Activated T-helper 9 cell treated with anti-CD3 and anti-CD28 coated beads, Interleukin-2, amount 50 U/mL, for 16 hours (primary cell): ENCODE data around the gene HBG1.

Experiments used
- DNase-seq: peaks from one replicate; pipeline ENCODE4 v3.0.0-alpha.2; 2020; ENCODE audit warnings: low read depth

The HBG1 gene

DNA sequence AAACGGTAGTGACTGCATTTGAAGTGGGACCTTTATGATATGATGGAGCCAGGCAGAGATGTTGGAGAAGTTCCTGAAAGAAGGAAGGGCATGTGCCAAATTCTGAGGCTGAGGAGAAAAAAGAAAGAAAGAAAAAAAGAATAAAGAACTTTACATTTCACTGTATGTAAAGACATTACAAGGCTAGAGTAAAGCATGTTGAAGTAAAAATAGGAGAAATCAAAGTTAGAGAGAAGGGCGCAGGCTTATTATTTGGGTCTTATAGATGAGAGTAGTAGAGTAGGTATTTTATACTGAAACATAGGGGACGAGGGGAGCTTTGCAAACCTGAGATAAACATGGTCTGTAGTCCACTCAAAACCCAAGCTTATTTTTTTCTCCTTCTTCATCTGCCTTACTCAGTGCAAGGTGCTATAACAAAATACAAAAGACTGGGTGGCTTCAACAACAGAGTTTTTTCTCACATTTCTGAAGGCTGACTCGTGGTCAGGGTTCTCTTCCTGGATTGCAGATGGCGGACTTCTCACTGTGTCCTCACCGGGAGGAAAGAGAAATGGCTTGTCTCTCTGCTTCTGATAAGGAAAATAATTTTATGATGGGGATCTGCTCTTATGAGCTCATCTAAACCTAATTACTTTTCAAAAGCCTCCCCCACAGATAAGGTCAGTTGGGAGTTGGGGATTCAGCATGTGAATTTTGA is 2.7 kb downstream of the HBG1 start:
- no peak for DNase-seq

DNA sequence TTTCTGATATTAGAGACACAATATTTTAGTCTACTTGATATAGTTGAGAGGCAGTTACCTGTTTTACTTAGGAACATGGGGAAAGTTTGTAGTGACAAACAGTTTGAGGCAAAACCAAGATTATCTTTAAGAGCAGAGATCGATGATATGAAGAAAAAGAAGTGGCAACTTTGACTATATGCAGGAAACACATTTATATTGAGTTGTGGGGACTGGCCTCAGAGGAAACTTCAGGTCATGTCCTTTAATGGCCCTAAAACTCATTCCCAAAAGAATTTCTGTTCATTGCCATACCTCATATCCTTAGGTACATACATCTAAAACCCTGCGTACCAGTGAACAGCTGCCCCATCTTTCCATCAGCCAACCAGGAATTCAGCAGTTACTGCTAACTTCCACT is 4.5 kb downstream of the HBG1 start:
- DNase-seq, result no peak

DNA sequence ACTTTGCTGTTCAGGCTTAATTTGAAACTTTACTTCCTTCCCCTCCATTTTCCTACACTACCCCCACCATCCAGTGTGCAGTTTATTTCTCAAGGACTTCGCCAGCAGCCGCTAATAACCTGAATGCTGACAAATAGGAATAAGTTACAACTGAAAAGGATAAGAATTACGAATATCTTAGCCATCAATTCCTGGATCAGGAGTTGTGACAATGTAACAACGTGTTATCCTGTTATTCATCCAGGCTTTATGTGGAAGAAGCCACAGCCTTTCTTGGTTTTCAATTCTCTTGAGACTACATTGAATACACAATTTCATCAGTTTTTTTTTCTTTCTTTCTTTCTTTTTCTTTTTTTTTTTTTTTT is 5.9 kb downstream of the HBG1 start:
- DNase-seq, result no peak

DNA sequence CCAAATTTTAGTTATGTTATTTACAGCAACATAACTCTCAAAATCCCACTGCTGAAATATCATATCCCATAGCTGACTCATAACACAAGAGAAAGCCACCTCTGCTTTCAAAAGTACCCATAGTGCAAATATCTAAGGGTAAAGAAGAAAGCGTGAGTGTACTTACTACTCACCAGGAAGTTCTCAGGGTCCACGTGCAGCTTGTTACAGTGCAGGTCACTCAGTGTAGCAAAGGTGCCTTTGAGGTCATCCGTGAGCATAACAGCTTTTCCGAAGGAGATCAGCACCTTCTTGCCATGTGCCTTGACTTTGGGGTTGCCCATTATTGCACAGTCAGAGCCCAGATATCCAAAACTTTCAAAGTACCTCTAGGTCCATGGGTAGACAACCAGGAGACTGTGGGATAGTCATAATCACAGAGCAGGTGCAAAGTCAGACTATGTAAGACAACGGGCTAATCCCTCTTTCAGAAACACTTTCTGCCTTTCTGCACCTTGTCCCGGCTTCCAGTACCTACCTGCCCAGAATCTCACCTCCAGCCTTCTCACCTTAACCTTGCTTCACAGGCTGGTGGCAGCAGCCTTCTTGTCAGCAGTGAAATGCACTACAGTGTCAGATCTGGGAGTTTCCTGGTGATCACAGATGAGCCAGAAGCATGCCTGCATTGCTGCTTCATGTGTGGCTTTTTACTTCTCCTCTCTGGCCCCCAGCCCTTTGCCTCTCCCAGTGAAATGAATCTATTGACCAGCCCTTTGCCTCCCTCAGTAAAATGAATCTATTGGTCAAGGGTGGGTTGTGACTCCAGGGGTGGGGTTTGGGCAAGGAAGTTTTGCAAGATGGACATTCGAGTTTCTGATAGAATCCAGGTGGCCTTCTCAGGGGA is 6.5 kb downstream of the HBG1 start:
- no peak for DNase-seq

DNA sequence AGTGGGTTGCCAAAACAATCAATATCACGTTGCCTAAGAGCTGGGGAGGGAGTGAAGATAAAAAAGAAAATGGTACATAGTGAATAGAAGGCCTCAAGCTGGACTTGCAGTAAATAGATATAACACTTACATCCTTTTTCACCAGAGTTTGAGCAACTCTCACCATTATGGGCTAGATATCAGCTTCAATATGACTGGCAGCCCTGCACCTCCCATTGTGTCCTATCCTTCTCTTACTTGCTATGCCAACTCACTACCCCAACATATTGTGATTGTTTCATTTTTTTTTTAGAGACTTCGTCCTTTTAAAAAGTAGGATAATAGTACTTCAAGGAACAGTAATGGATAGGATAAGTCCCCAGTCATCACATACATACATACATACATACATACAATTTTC is 7.4 kb downstream of the HBG1 start:
- no peak for DNase-seq

DNA sequence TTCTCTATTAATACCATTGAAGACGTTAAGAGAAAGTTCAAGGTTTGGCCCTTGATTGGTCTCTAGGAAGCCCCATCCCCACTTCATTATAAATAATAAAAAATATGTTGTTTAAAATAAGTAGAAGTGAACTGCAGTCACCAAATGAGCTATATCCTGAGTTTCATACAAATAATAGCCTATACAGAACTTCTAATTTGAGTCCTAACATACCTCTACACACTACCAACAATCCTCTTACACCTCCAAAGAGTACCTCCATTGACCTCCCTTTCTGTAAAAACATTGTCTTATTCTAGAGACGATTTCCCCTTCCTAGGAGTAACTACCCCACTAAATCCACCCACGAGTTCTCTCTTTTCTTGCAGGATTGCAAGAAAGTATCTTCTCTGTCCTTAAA is 8.2 kb downstream of the HBG1 start:
- DNase-seq, result no peak

DNA sequence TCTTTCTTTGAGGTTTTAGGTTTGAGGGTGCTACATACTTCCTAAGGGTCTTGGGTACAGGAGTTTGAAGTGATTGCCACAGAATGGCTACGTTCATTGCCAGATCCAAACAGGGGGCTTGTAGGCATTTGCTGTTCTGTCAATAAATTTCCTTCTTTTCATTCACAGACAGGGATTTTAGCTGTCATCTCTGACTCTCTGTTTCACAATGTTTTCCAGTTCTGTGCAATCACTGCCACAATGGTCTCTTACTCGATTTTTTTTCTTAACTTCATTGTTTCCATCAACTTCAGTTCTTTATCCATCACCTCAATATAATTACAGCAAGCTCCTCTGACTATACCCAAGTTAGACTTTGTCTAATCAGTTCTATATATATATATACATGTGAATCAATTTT is 9.2 kb downstream of the HBG1 start:
- DNase-seq, result no peak

DNA sequence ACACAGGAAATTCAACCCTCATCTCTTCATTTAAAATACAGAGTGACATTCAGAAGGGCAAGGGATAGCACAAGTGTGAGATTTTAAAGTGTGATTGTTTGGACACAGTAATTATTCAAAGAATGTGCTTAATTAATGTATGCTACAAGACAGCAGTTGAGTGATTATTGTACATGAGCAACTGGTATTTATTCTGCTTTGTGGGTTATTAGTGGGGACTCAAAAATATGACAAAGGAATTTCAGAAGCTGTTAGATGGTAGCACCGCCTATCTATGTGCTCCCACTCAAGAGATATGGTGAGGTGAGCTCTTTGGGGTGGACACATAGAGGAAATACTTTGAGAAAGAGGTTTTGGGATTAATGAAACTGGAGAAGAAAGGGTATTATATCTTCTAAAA is 9.6 kb downstream of the HBG1 start:
- no peak for DNase-seq

DNA sequence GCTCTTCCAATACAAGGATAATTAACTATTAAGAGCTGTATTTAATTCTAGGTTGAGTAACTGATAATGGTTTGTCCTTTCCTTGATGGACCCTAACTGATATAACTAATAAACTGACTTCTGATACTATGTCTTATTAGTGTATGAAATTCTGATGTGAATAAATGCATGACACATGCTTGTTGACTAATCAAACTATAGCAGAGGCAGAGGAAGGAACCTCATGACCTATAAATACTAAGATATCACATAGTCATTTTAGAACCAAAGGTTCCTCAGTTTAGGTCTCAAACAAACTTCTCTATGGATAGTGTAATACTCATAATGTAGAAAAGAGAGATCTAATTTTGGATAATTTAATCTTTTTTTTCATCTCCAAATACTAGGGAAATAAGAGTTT is 10.6 kb downstream of the HBG1 start:
- DNase-seq, result no peak

DNA sequence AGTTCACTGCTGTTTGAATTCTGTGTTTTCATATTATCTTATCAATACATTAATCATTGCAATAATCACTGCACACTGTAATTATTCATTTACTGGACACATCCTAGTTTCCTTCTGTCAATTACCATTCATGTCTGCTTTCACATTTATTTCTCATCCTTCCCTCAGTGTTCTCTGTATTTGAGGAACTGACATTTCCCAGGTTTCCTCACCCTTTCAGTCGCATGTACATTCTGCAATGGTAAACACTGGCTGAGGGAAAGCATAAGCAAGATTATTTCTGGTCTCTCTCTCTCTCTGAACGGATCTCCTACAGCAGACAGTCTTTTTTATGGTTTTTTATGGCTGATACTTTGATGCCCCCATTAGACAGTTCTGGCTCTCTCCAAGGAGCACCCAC is 11.2 kb downstream of the HBG1 start:
- DNase-seq, result no peak

DNA sequence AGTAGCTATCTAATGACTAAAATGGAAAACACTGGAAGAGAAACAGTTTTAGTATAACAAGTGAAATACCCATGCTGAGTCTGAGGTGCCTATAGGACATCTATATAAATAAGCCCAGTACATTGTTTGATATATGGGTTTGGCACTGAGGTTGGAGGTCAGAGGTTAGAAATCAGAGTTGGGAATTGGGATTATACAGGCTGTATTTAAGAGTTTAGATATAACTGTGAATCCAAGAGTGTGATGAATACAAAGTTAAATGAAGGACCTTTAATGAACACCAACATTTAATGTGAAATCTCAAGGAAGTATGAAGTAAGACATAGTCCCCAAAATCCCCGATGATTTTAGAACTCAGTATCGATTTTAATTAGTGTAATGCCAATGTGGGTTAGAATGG is 12.2 kb downstream of the HBG1 start:
- DNase-seq, result no peak

DNA sequence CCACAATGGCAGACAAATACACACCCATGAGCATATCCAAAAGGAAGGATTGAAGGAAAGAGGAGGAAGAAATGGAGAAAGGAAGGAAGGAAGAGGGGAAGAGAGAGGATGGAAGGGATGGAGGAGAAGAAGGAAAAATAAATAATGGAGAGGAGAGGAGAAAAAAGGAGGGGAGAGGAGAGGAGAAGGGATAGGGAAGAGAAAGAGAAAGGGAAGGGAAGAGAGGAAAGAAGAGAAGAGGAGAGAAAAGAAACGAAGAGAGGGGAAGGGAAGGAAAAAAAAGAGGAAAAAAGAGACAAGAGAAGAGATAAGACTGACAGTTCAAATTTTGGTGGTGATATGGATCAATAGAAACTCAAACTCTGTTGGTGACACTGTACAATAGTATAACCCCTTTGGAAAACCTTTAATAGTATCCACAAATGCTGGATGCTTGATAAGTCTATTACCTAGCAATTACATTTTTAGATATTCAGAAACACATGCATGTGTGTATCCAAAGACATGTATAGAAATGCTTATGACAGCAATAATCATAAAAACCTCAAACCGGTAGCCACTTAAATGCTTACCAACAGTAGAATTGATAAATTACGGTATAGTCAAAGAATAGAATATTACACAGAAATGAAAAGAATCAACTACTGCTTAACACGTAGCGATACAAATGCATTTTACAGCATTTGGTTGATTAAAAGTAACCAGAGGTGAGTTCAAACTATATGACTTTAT is 14.1 kb downstream of the HBG1 start:
- no peak for DNase-seq

DNA sequence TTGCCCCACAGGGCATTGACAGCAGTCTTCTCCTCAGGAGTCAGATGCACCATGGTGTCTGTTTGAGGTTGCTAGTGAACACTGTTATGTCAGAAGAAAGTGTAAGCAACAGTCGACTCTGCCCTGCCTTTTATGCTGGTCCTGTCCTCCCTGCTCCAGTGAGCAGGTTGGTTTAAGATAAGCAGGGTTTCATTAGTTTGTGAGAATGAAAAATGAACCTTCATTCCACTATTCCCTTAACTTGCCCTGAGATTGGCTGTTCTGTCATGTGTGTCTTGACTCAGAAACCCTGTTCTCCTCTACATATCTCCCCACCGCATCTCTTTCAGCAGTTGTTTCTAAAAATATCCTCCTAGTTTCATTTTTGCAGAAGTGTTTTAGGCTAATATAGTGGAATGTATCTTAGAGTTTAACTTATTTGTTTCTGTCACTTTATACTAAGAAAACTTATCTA is 15.2 kb downstream of the HBG1 start, which contains the start of gene HBD:
Gene HBD (minus strand): TSS at position 103 of the 454 bp plus-strand sequence. CDS start 50 bp downstream, at position 53.
- no peak for DNase-seq

DNA sequence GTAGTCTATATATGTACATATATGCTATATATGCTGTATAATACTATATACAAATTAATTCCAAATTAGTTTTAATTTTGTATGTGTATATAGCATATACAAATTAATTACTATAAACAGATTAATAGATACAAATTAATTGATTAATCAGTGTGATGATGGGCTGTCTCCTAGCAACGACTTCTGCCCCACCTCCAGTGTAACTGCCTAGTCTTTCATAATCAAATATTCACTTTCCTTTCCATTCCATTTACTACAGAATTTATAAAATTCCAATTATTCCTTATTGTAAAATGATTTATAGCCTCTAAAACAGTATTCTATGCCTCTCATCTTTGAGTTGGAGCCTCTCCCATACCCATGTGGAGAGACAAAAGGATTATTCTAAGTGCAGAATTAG is 16.4 kb downstream of the HBG1 start:
- DNase-seq, result no peak

DNA sequence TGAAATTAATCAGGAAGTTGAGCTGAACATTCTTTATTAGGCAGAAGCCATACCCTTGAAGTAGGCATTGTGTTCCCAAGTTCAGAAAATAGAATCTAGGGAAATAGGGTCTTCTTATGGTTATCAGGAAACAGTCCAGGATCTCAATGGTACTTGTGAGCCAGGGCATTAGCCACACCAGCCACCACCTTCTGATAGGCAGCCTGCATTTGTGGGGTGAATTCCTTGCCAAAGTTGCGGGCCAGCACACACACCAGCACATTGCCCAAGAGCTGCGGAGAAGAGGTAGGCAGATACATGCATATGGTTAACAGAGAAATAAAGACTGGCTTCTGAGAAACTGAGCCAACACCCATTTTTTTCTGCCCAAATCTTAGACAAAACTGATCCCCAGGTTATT is 16.8 kb downstream of the HBG1 start:
- DNase-seq, result no peak

DNA sequence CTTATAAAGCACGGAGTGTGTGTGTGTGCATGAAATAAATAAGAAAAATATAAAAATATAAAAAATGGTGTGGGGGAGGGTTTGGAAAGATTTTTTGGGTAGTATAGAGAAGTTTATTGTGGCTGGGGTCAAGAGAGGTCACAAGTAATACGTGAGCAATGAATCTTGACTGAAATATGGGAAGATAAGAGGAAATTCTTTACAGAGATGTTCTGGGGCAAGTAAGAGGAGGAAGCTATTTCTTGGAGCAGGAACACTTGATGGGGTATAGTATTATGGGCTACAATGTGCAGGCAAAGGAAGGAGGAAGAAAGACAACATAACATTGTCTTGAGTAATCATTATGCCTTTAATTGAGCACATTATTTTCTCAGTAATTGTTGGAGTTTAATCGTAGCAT is 17.5 kb downstream of the HBG1 start:
- no peak for DNase-seq

DNA sequence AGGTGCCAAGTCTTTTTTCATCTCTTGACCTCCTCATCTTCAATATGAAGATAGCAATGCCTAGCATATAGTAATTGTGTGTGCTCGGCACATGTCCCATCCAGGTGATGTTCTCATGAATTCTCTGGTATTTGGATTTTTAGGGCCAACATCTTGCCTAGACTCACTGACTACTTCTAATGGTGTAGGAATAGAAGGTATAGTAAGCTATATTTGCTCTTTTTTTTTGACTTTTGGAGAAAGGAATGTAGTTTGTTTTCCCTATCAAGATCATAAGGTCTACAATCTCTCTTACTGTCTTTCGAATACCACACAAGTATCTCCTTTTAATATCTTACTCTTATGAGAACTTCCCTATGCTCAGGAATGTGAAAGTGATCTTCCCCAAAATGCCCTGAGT is 18.5 kb downstream of the HBG1 start:
- no peak for DNase-seq

DNA sequence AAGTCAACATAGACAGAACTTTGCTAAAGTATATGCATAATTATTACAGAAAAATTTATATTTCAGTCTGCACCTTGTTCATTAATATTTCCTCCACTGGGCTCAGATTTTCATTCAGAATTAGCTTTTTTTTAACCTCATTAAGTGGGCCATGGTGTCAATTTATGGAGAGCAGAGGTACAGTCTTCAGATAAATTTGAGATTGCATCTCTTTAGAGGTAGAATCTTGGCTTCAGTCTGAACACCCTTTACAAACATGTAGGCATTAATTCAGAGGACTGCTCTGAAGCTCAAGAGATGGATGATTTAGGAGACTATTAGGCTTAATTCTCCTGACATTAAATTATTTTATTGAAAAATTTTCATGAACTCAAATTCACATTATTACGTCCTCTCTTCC is 19.4 kb downstream of the HBG1 start:
- no peak for DNase-seq

DNA sequence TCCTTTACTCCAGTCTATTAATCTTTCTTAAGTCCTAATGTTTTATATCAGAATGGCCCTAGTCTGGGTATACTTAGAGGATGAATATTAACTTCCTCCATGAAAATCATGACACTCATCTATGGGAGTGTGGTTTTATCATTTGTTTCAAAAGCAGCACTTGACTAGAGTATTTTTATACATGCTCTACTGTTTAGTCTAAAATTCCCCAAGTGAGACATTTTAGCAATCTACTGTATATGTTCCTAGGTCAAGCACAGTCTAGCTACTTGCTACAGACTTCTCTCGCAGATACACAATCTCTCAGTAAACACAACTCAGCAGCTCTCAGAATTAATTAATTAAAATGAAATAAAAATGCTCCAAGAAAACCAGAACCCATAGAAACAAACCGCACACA is 19.9 kb downstream of the HBG1 start:
- no peak for DNase-seq

DNA sequence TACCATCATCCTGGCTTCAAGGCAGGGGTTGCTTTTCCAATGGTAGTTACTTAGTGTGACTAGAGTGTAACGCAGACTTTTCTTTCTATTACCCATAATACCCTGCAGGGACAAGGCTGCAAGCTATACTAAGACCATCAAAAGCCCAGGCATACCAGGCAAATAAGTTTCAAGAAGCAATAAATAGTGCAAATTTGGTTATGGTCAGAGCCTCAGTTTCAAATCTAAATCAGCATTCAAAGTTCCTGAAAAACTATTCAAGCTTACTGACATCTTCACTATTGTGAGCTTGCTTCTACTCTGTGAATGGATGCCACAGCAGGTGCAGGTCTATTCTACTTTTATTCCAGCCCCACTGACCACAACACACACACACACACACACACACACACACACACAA is 20.3 kb downstream of the HBG1 start:
- DNase-seq, result no peak

DNA sequence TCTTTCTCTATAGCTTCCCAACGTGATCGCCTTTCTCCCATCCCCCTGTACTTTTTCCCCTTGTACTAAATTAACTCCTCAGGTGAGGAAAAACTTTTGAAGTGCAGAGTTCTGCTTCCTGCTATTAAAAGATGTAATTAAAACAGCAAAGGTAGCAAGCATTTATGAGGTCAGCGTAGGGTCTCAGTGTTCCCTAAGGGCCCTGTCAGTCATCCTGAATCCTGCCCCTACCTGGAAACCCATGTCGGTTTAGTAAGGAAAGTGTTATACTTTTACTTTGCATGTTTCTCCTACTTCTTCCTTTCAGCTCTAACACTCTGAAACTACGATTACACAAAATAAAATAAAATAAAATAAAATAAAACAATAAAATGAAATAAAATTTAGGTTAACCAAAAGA is 21.5 kb downstream of the HBG1 start:
- no peak for DNase-seq

DNA sequence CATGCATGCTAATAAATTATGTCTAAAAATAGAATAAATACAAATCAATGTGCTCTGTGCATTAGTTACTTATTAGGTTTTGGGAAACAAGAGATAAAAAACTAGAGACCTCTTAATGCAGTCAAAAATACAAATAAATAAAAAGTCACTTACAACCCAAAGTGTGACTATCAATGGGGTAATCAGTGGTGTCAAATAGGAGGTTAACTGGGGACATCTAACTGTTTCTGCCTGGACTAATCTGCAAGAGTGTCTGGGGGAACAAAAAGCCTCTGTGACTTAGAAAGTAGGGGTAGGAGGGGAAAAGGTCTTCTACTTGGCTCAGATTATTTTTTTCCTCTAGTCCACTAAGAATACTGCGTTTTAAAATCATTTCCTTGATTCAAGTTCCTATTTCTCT is 22.0 kb downstream of the HBG1 start:
- DNase-seq, result no peak

DNA sequence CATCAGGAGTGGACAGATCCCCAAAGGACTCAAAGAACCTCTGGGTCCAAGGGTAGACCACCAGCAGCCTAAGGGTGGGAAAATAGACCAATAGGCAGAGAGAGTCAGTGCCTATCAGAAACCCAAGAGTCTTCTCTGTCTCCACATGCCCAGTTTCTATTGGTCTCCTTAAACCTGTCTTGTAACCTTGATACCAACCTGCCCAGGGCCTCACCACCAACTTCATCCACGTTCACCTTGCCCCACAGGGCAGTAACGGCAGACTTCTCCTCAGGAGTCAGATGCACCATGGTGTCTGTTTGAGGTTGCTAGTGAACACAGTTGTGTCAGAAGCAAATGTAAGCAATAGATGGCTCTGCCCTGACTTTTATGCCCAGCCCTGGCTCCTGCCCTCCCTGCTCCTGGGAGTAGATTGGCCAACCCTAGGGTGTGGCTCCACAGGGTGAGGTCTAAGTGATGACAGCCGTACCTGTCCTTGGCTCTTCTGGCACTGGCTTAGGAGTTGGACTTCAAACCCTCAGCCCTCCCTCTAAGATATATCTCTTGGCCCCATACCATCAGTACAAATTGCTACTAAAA is 22.8 kb downstream of the HBG1 start, which contains the start of gene HBB:
Gene HBB (minus strand): TSS at position 340 of the 579 bp plus-strand sequence. CDS start 50 bp downstream, at position 290.
- DNase-seq, result no peak
